HepG2 (cell line): Measurements from ENCODE around the gene SDK1. TPM values are rescaled to one million over a fixed set of nuclear protein-coding genes. Genes with fewer than 3 reads are reported as not detected.

Experiments used
- ATAC-seq: fragments of 200-7000 bp; cut with Tn5 transposase; 3 replicates; pipeline ENCODE4 v1.9.1; 2020; ENCODE audit warnings: mild to moderate bottlenecking, moderate library complexity
- BruUV-seq: library from RNA; stranded (reverse); fragments of 400-500 nt; replicated peaks from 2 replicates; lab custom pipeline; 2021; lab: Mats Ljungman, UMichigan
- CTCF ChIA-PET: fragments of 300-600 bp; formaldehyde crosslinking; extraction: SDS; loops from one replicate; lab custom pipeline; 2021; ENCODE audit warnings: low total read pairs, inconsistent platforms, low intra/inter-chr PET ratio; lab: Yijun Ruan, JAX
- POLR2A ChIA-PET: fragments of 350-600 bp; sonication (Branson Sonifier 250); formaldehyde crosslinking; loops from one replicate; lab custom pipeline; 2020; ENCODE audit warnings: antibody characterized with exemption, inconsistent platforms; lab: Yijun Ruan, JAX
- DNase-seq: peaks from one replicate; pipeline ENCODE4 v3.0.0-alpha.2; 2015; ENCODE audit warnings: low spot score
- FAIRE-seq: peaks from 3 replicates; lab custom pipeline; 2011; peaks lifted over from hg19 to GRCh38; lab: Jason Lieb, UNC
- H2AFZ ChIP-seq: one replicate; pipeline ENCODE4 v1.6.1; 2011; ENCODE audit warnings: low read length, inconsistent platforms
- H3K27ac ChIP-seq: fragments of 300-600 bp; 3 replicates; pipeline ENCODE4 v1.8.0; 2011; ENCODE audit warnings: mixed run types, mild to moderate bottlenecking, mixed read lengths, low read length, inconsistent platforms; ENCODE audit not compliant: insufficient read depth; ENCODE audit errors: extremely low read length
- H3K27me3 ChIP-seq, 2 experiments: fragments of 200-600 bp in 1 of 2; 2 replicates in 1 of 2; 3 replicates in 1 of 2; pipeline versions ENCODE4 v1.6.0 to v1.8.0; 2011; ENCODE audit warnings: low read length in 2 of 2, mild to moderate bottlenecking in 2 of 2, moderate library complexity in 2 of 2, inconsistent platforms in 1 of 2; ENCODE audit not compliant: insufficient read depth in 2 of 2, control insufficient read depth in 1 of 2
- H3K36me3 ChIP-seq, 2 experiments: fragments of 200-600 bp in 1 of 2; replicated peaks in 1 of 2; 2 replicates in 1 of 2; 3 replicates in 1 of 2; pipeline versions ENCODE4 v1.5.1 to v1.8.0; 2011; ENCODE audit warnings: low read length in 2 of 2, inconsistent platforms in 1 of 2; ENCODE audit not compliant: insufficient read depth in 2 of 2, control insufficient read depth in 1 of 2
- H3K4me1 ChIP-seq: 2 replicates; pipeline ENCODE4 v1.5.1; 2012; ENCODE audit warnings: low read length, inconsistent platforms; ENCODE audit not compliant: insufficient read depth
- H3K4me2 ChIP-seq: 2 replicates; pipeline ENCODE4 v1.6.0; 2011; ENCODE audit warnings: low read depth, low read length, inconsistent platforms
- H3K4me3 ChIP-seq, 3 experiments: fragments of 200-600 bp in 1 of 3; sonication (generic), shearing (Covaris generic) in 1 of 3; replicated peaks in 1 of 3; 2 replicates each; pipeline ENCODE4 v1.5.1; 2011 to 2016; ENCODE audit warnings: low read length in 3 of 3, inconsistent platforms in 2 of 3, low read depth in 2 of 3, mild to moderate bottlenecking in 2 of 3, control low read depth in 1 of 3, mixed read lengths in 1 of 3; ENCODE audit not compliant: insufficient read depth in 1 of 3
- H3K79me2 ChIP-seq: one replicate; pipeline ENCODE4 v1.6.1; 2011; ENCODE audit warnings: low read length, inconsistent platforms; ENCODE audit not compliant: insufficient read depth
- H3K9ac ChIP-seq: 2 replicates; pipeline ENCODE4 v1.6.0; 2011; ENCODE audit warnings: mild to moderate bottlenecking, low read depth, low read length, inconsistent platforms; ENCODE audit not compliant: insufficient read depth
- H3K9me3 ChIP-seq: 2 replicates; pipeline ENCODE4 v1.5.1; 2012; ENCODE audit warnings: mild to moderate bottlenecking, low read length
- H4K20me1 ChIP-seq: 2 replicates; pipeline ENCODE4 v1.6.0; 2011; ENCODE audit warnings: inconsistent platforms, mild to moderate bottlenecking, low read length, moderate library complexity; ENCODE audit not compliant: insufficient read depth
- E2F2 ChIP-seq: sonication (generic); formaldehyde crosslinking; IDR thresholded peaks from 2 replicates; pipeline ENCODE4 v1.4.0; 2020; ENCODE audit warnings: missing genetic modification reagents, borderline replicate concordance
- EHMT2 ChIP-seq: fragments of 200-600 bp; sonication (generic); IDR thresholded peaks from 2 replicates; pipeline ENCODE4 v1.7.0; 2017; ENCODE audit warnings: antibody characterized with exemption, low read depth, low read length, borderline replicate concordance
- GABPB1 ChIP-seq: IDR thresholded peaks from 2 replicates; pipeline ENCODE4 v1.6.1; 2016; ENCODE audit warnings: mild to moderate bottlenecking, missing genetic modification reagents, moderate library complexity, missing compliant biosample characterization
- GMEB1 ChIP-seq: sonication (generic); formaldehyde crosslinking; IDR thresholded peaks from 2 replicates; pipeline ENCODE4 v1.5.1; 2020; ENCODE audit warnings: missing genetic modification reagents, mild to moderate bottlenecking, borderline replicate concordance
- HOXD1 ChIP-seq: sonication (generic); formaldehyde crosslinking; IDR thresholded peaks from 2 replicates; pipeline ENCODE4 v1.5.0; 2020; ENCODE audit warnings: missing genetic modification reagents
- ISL2 ChIP-seq: sonication (generic); formaldehyde crosslinking; IDR thresholded peaks from 2 replicates; pipeline ENCODE4 v1.5.0; 2020; ENCODE audit warnings: missing genetic modification reagents
- KDM6A ChIP-seq: IDR thresholded peaks from 2 replicates; pipeline ENCODE4 v1.6.1; 2016; ENCODE audit warnings: low read depth
- NFYC ChIP-seq: IDR thresholded peaks from 2 replicates; pipeline ENCODE4 v1.6.1; 2016; ENCODE audit warnings: missing genetic modification reagents, missing compliant biosample characterization
- SOX13 ChIP-seq, 3 experiments: fragments of 450-650 bp in 1 of 3; sonication (generic) in 1 of 3; formaldehyde crosslinking in 1 of 3; IDR thresholded peaks in 2 of 3; conservative IDR thresholded peaks in 1 of 3; 2 replicates each; pipeline versions ENCODE4 v1.5.0 to v1.6.1; 2016 to 2020; ENCODE audit warnings: antibody characterized with exemption in 1 of 3, mild to moderate bottlenecking in 1 of 3, missing compliant biosample characterization in 1 of 3, missing genetic modification reagents in 1 of 3, moderate library complexity in 1 of 3
- TMF1 ChIP-seq: sonication (generic); formaldehyde crosslinking; IDR thresholded peaks from 2 replicates; pipeline ENCODE4 v1.8.1; 2022; ENCODE audit warnings: low read depth, missing genetic modification reagents
- ZNF12 ChIP-seq: sonication (generic); formaldehyde crosslinking; IDR thresholded peaks from 2 replicates; pipeline ENCODE4 v1.5.0; 2020; ENCODE audit warnings: missing genetic modification reagents
- ZNF18 ChIP-seq: sonication (generic); formaldehyde crosslinking; IDR thresholded peaks from 2 replicates; pipeline ENCODE4 v1.8.0; 2022; ENCODE audit warnings: mild to moderate bottlenecking, missing genetic modification reagents; ENCODE audit not compliant: insufficient replicate concordance
- ZNF263 ChIP-seq: sonication (generic); formaldehyde crosslinking; IDR thresholded peaks from 2 replicates; pipeline ENCODE4 v1.4.0; 2020; ENCODE audit warnings: missing genetic modification reagents
- ZNF451 ChIP-seq: sonication (generic); formaldehyde crosslinking; IDR thresholded peaks from 2 replicates; pipeline ENCODE4 v1.5.0; 2020; ENCODE audit warnings: mild to moderate bottlenecking, missing genetic modification reagents
- ZNF709 ChIP-seq: sonication (generic); formaldehyde crosslinking; IDR thresholded peaks from 2 replicates; pipeline ENCODE4 v1.5.0; 2020; ENCODE audit warnings: mild to moderate bottlenecking, missing genetic modification reagents
- ZNF761 ChIP-seq: sonication (generic); formaldehyde crosslinking; conservative IDR thresholded peaks from 2 replicates; pipeline ENCODE4 v1.4.0; 2020; ENCODE audit warnings: mild to moderate bottlenecking, missing genetic modification reagents
- WGBS: methylation state at CpG from one replicate; pipeline ENCODE4 v1.1.6; 2017; ENCODE audit warnings: low lambda C conversion rate; 5-methylcytosine and 5-hydroxymethylcytosine counted together
- in situ Hi-C: cut with HindIII; loops from 2 replicates; pipeline ENCODE4 v1.10.0; 2017; ENCODE audit warnings: low pct_unique_long_range_greater_than_20kb; ENCODE audit not compliant: extremely low pct_ligation_motif_present
- intact Hi-C: fragments of 100-400 bp; cut with micrococcal nuclease; formaldehyde crosslinking; loops from one replicate; pipeline ENCODE4 v1.10.0; 2022; ENCODE audit not compliant: unreplicated experiment
- polyA plus RNA-seq, 8 experiments: library from polyadenylated mRNA; depleted of rRNA in 3 of 8; stranded (reverse) in 7 of 8; unstranded in 1 of 8; fragments of >200 nt; fragmentation: Illumina TruSeq in 4 of 8; extraction: Trizol in 4 of 8; gene quantifications; 2 replicates each; pipeline versions ENCODE4 v1.2.1 to v1.2.3, GENCODE V29; 2011 to 2016; ENCODE audit warnings: low read depth in 4 of 8, missing spikeins in 1 of 8, mixed read lengths in 1 of 8; ENCODE audit not compliant: insufficient read depth in 1 of 8
- total RNA-seq, 5 experiments: library from RNA; depleted of rRNA; stranded (reverse); fragments of >200 nt; fragmentation: Illumina TruSeq; extraction: Trizol; gene quantifications; 2 replicates each; pipeline ENCODE4 v1.2.3, GENCODE V29; 2016; ENCODE audit warnings: low read depth in 1 of 5
- TF ChIP-seq, protein P1 (sequence below): sonication (generic); formaldehyde crosslinking; IDR thresholded peaks from 2 replicates; pipeline ENCODE4 v1.9.0; 2021; ENCODE audit warnings: missing genetic modification reagents, mild to moderate bottlenecking, borderline replicate concordance
- TF ChIP-seq, protein P2 (sequence below): sonication (generic); formaldehyde crosslinking; IDR thresholded peaks from 2 replicates; pipeline ENCODE4 v1.4.0; 2020; ENCODE audit warnings: mild to moderate bottlenecking, low read depth, missing genetic modification reagents

SDK1 gene
- total and polyA plus RNA-seq, 2 of the 13 experiments (the other 11 are each of a cell fraction or from before 2014, with no cell fraction given), result 0.35 to 2.4 TPM

DNA sequence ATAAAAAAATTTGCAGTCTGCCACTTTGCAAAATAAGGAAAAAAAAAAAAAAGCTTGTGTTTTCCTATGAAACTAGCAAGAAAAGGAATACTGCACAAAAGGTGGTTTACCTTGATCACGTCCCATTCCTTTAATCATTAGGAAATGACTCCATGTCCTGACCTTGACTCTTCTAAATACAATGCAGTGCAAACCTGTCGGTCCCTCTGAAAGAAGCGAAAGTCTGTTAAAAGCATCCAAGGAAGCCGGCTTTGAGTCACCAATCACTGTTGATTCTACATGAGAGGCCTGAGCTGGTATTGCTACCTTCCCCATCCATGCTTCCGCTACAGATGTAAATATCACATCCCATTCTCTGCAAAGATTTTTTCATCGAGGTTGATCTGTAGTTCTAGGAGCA is 652.1 kb downstream of the SDK1 start:
- Histone ChIP-seq H4K20me1 (no peaks in the 10 kb centered on the region), H3K4me3 (no peak overlapping the region), H3K27ac (peak overlapping the region; percentile 64), H3K79me2 (no peaks in the 10 kb centered on the region), H3K9ac (no peak overlapping the region), H2AFZ (no peak overlapping the region), H3K9me3 (no peaks in the 10 kb centered on the region), H3K4me1 (peaks cover 56% of the 10 kb centered on the region), H3K4me2 (peak overlapping the region; percentile 24; the same call in 1 of the 2 replicates), H3K27me3 (no peaks in the 10 kb centered on the region), H3K36me3 (peaks cover 0 to 3% of the 10 kb centered on the region in 2 experiments; a peak in 2 of 5 replicates)
- FAIRE-seq, result peak; percentile 81
- ChIA-PET POLR2A (no interaction called here), CTCF (no interaction called here)
- BruUV-seq, result no TSS peak
- peak; percentile 92 for ATAC-seq
- intact Hi-C loops (no loop called here), in situ Hi-C loops (no loop called here)
- 27% methylated on average over 6 of the region's 6 CpGs for WGBS
- peak; percentile 97 for DNase-seq
- no peak for TF ChIP-seq EHMT2
- no peak for TF ChIP-seq HOXD1 (CRISPR knock-in tag)
- TF ChIP-seq TMF1, result no peak
- no peak for TF ChIP-seq GABPB1 (CRISPR knock-in tag)
- peak; percentile 72 for TF ChIP-seq ISL2 (CRISPR knock-in tag)
- TF ChIP-seq NFYC (CRISPR knock-in tag), result peak; percentile 18; the same call in 1 of the 2 replicates
- TF ChIP-seq E2F2 (CRISPR knock-in tag), result no peak
- TF ChIP-seq KDM6A (CRISPR knock-in tag), result no peak; the same call in 1 of the 2 replicates
- TF ChIP-seq, protein P1, sequence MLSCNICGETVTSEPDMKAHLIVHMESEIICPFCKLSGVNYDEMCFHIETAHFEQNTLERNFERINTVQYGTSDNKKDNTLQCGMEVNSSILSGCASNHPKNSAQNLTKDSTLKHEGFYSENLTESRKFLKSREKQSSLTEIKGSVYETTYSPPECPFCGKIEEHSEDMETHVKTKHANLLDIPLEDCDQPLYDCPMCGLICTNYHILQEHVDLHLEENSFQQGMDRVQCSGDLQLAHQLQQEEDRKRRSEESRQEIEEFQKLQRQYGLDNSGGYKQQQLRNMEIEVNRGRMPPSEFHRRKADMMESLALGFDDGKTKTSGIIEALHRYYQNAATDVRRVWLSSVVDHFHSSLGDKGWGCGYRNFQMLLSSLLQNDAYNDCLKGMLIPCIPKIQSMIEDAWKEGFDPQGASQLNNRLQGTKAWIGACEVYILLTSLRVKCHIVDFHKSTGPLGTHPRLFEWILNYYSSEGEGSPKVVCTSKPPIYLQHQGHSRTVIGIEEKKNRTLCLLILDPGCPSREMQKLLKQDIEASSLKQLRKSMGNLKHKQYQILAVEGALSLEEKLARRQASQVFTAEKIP (CRISPR knock-in tag), result no peak
- TF ChIP-seq ZNF12 (CRISPR knock-in tag), result no peak
- TF ChIP-seq ZNF263 (CRISPR knock-in tag), result no peak
- TF ChIP-seq ZNF451 (CRISPR knock-in tag), result no peak
- TF ChIP-seq, protein P2, sequence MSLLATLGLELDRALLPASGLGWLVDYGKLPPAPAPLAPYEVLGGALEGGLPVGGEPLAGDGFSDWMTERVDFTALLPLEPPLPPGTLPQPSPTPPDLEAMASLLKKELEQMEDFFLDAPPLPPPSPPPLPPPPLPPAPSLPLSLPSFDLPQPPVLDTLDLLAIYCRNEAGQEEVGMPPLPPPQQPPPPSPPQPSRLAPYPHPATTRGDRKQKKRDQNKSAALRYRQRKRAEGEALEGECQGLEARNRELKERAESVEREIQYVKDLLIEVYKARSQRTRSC (CRISPR knock-in tag), result no peak
- TF ChIP-seq GMEB1, result no peak
- no peak for TF ChIP-seq ZNF709 (CRISPR knock-in tag)
- TF ChIP-seq SOX13 (IDR thresholded peaks at IDR 0.05), result peak; percentile 62
- TF ChIP-seq SOX13 (CRISPR knock-in tag; conservative IDR thresholded peaks at IDR 0.05 in 1 of 2, IDR thresholded peaks at IDR 0.05 in 1 of 2), result peak in 1 of 2 experiments; percentile 92; a peak in 2 of 4 replicates
- no peak for TF ChIP-seq ZNF761
- no peak for TF ChIP-seq ZNF18
